SU-DHL-6 (cell line): ENCODE data around the gene KRTAP29-1.

Experiments
- EZH2phosphoT487 ChIP-seq: fragments of 200-600 bp; sonication (generic), shearing (Covaris generic); conservative IDR thresholded peaks from 2 replicates; pipeline ENCODE4 v1.6.1; 2018; ENCODE audit warnings: mild to moderate bottlenecking, antibody characterized with exemption, low read length, moderate library complexity, mixed read lengths
- TF ChIP-seq, protein P1 (sequence below): fragments of 200-600 bp; sonication (generic); IDR thresholded peaks from one replicate; pipeline ENCODE4 v1.5.1; 2017; ENCODE audit warnings: antibody characterized with exemption, mild to moderate bottlenecking, low read length, moderate library complexity; ENCODE audit not compliant: insufficient read depth, poor library complexity, severe bottlenecking

DNA sequence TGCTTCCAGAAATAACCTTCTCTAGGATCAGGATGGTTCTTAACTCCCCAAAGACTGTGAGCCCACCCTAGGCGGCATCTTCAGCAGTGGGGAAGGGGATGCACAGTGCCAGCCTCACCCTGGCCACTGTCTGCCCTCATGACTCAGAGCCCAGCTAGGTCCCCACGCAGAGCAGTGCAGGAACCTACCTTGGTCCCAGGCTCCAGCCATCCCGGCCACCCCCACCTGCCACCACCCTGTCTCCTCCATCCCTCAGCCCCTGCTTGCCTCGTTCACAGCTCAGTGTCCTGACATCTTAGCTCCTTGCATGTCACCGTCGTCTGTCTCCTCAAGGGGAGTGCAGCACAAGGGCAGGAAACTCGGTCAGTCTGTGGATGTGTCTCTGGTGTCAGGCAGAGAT lies 29.0 kb upstream of the KRTAP29-1 start:
- TF ChIP-seq, protein P1, sequence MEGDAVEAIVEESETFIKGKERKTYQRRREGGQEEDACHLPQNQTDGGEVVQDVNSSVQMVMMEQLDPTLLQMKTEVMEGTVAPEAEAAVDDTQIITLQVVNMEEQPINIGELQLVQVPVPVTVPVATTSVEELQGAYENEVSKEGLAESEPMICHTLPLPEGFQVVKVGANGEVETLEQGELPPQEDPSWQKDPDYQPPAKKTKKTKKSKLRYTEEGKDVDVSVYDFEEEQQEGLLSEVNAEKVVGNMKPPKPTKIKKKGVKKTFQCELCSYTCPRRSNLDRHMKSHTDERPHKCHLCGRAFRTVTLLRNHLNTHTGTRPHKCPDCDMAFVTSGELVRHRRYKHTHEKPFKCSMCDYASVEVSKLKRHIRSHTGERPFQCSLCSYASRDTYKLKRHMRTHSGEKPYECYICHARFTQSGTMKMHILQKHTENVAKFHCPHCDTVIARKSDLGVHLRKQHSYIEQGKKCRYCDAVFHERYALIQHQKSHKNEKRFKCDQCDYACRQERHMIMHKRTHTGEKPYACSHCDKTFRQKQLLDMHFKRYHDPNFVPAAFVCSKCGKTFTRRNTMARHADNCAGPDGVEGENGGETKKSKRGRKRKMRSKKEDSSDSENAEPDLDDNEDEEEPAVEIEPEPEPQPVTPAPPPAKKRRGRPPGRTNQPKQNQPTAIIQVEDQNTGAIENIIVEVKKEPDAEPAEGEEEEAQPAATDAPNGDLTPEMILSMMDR = no peak
- no peak for TF ChIP-seq EZH2phosphoT487
